Fibroblast of peridontal ligament (primary cell): Measurements from ENCODE around the gene APOL4.
"Not testable (repeated sequence)": the region's sequence is repeated elsewhere in the genome, so short reads cannot be mapped to it uniquely, and the experiment has no call there.

ENCODE experiments used
- DNase-seq: peaks from one replicate; pipeline ENCODE4 v3.0.0-alpha.2; 2010; ENCODE audit errors: extremely low read depth

APOL4 gene

GRCh38 chr22:36232715-36233401 is 31.2 kb upstream of the APOL4 start:
- DNase-seq = no peak

- DNase-seq = not testable (repeated sequence)
Measured at GRCh38 chr22:36231051-36231450, 29.4 kb upstream of the APOL4 start.

- not testable (repeated sequence) for DNase-seq
Measured at GRCh38 chr22:36229649-36230048, 28.0 kb upstream of the APOL4 start.

GRCh38 chr22:36228944-36229343 is 27.3 kb upstream of the APOL4 start:
- DNase-seq = no peak

- not testable (repeated sequence) for DNase-seq
Measured at GRCh38 chr22:36228369-36228768, 26.8 kb upstream of the APOL4 start.

- DNase-seq = no peak
Measured at GRCh38 chr22:36227806-36228205, 26.2 kb upstream of the APOL4 start.

- DNase-seq = no peak
Measured at GRCh38 chr22:36227396-36227795, 25.8 kb upstream of the APOL4 start.

GRCh38 chr22:36226189-36226588 is 24.6 kb upstream of the APOL4 start:
- no peak for DNase-seq

GRCh38 chr22:36225333-36225922 is 23.8 kb upstream of the APOL4 start:
- DNase-seq = no peak

GRCh38 chr22:36224245-36224644 is 22.6 kb upstream of the APOL4 start:
- DNase-seq = no peak

GRCh38 chr22:36223504-36223903 is 21.9 kb upstream of the APOL4 start:
- no peak for DNase-seq

GRCh38 chr22:36222887-36223450 is 21.4 kb upstream of the APOL4 start:
- no peak for DNase-seq

GRCh38 chr22:36221799-36222751 is 20.5 kb upstream of the APOL4 start:
- peak; percentile 26 for DNase-seq

GRCh38 chr22:36220451-36220921 is 18.9 kb upstream of the APOL4 start:
- peak; percentile 82 for DNase-seq

- DNase-seq = no peak
Measured at GRCh38 chr22:36218648-36219193, 17.1 kb upstream of the APOL4 start.

GRCh38 chr22:36215981-36216380 is 14.4 kb upstream of the APOL4 start:
- no peak for DNase-seq

GRCh38 chr22:36213586-36213985 is 12.0 kb upstream of the APOL4 start:
- no peak for DNase-seq

- no peak for DNase-seq
Measured at GRCh38 chr22:36212901-36213300, 11.3 kb upstream of the APOL4 start.

- DNase-seq = peak; percentile 41
Measured at GRCh38 chr22:36211237-36211861, 9.7 kb upstream of the APOL4 start.

GRCh38 chr22:36210224-36210623 is 8.6 kb upstream of the APOL4 start:
- no peak for DNase-seq

GRCh38 chr22:36209488-36209908 is 7.9 kb upstream of the APOL4 start:
- DNase-seq = not testable (repeated sequence)
